Activated T-cell treated with anti-CD3 and anti-CD28 coated beads for 1 hour (primary cell): Measurements from ENCODE around the gene AGGF1.
A peak's percentile ranks its signal among the peaks of the same experiment; 100 is the strongest.
"Not testable (repeated sequence)": the region's sequence is repeated elsewhere in the genome, so short reads cannot be mapped to it uniquely, and the experiment has no call there.

Source experiments
- DNase-seq: peaks from one replicate; pipeline ENCODE4 v3.0.0-alpha.2; 2020; ENCODE audit warnings: low read depth

AGGF1 gene

GRCh38 chr5:77028631-77029375, 1.4 kb upstream of the AGGF1 start:
- DNase-seq: no peak

GRCh38 chr5:77029376-77029885, 773 bp upstream of the AGGF1 start:
- no peak for DNase-seq

- DNase-seq: no peak
Measured at GRCh38 chr5:77031891-77032290, 1.7 kb downstream of the AGGF1 start.

GRCh38 chr5:77032635-77033034, 2.4 kb downstream of the AGGF1 start:
- no peak for DNase-seq

- no peak for DNase-seq
Measured at GRCh38 chr5:77033338-77033737, 3.1 kb downstream of the AGGF1 start.

GRCh38 chr5:77035950-77036349, 5.7 kb downstream of the AGGF1 start:
- no peak for DNase-seq

- no peak for DNase-seq
Measured at GRCh38 chr5:77046416-77047073, 16.3 kb downstream of the AGGF1 start.

GRCh38 chr5:77064040-77064439, 33.8 kb downstream of the AGGF1 start:
- DNase-seq: no peak

- no peak for DNase-seq
Measured at GRCh38 chr5:77065256-77065655, 35.1 kb downstream of the AGGF1 start.

- DNase-seq: no peak
Measured at GRCh38 chr5:77066184-77066583, 36.0 kb downstream of the AGGF1 start.

- DNase-seq: no peak
Measured at GRCh38 chr5:77066823-77067442, 36.7 kb downstream of the AGGF1 start.

- no peak for DNase-seq
Measured at GRCh38 chr5:77073667-77074066, 43.5 kb downstream of the AGGF1 start.

- no peak for DNase-seq
Measured at GRCh38 chr5:77074745-77075144, 44.5 kb downstream of the AGGF1 start.

- DNase-seq: peak; percentile 32
Measured at GRCh38 chr5:77076961-77077828, 47.0 kb downstream of the AGGF1 start.

GRCh38 chr5:77077829-77078176, 47.6 kb downstream of the AGGF1 start:
- DNase-seq: no peak

GRCh38 chr5:77080479-77080878, 50.3 kb downstream of the AGGF1 start:
- DNase-seq: not testable (repeated sequence)

- no peak for DNase-seq
Measured at GRCh38 chr5:77080905-77081304, 50.7 kb downstream of the AGGF1 start.

GRCh38 chr5:77082280-77082679, 52.1 kb downstream of the AGGF1 start:
- no peak for DNase-seq

GRCh38 chr5:77083088-77083487, 52.9 kb downstream of the AGGF1 start:
- DNase-seq: no peak

- no peak for DNase-seq
Measured at GRCh38 chr5:77086368-77086688, 56.1 kb downstream of the AGGF1 start.

- DNase-seq: peak; percentile 37
Measured at GRCh38 chr5:77086689-77087483, 56.7 kb downstream of the AGGF1 start, which contains the start of gene ZBED3. ZBED3 (minus strand) TSS chr5:77087285; CDS start chr5:77077878, 9,407 bp downstream.
